HG03521 (cell line): Measurements from ENCODE around the gene TRDMT1.

ENCODE experiments used
- ATAC-seq: cut with Tn5 transposase; IDR thresholded peaks from one replicate; pipeline ENCODE4 v1.9.1; 2021; ENCODE audit warnings: mild to moderate bottlenecking, moderate library complexity; ENCODE audit not compliant: unreplicated experiment

Gene TRDMT1

GRCh38 chr10:17109046-17109445, 92.4 kb downstream of the TRDMT1 start:
- ATAC-seq: no peak

GRCh38 chr10:17106991-17107390, 94.5 kb downstream of the TRDMT1 start:
- ATAC-seq: no peak

GRCh38 chr10:17101910-17102266, 99.6 kb downstream of the TRDMT1 start:
- ATAC-seq: no peak

GRCh38 chr10:17101257-17101909, 100.1 kb downstream of the TRDMT1 start:
- no peak for ATAC-seq

- no peak for ATAC-seq
These were observed 100.9 kb downstream of the TRDMT1 start for GRCh38 chr10:17100586-17100985.

GRCh38 chr10:17098012-17098411, 103.5 kb downstream of the TRDMT1 start:
- ATAC-seq: no peak
